GM12872 (cell line): ENCODE data around the gene IER5.

Experiments
- CTCF ChIP-seq: IDR thresholded peaks from 3 replicates; pipeline ENCODE4 v1.5.1; 2011; ENCODE audit warnings: low read depth, mild to moderate bottlenecking, low read length, moderate library complexity; ENCODE audit not compliant: insufficient read depth

The IER5 gene

GRCh38 chr1:181135815-181136737, 47.6 kb downstream of the IER5 start:
- TF ChIP-seq CTCF, result no peak

- no peak for TF ChIP-seq CTCF
Measured at GRCh38 chr1:181136738-181137122, 48.2 kb downstream of the IER5 start.

- no peak for TF ChIP-seq CTCF
Measured at GRCh38 chr1:181137217-181137743, 48.8 kb downstream of the IER5 start.

- TF ChIP-seq CTCF, result no peak
Measured at GRCh38 chr1:181139631-181140061, 51.1 kb downstream of the IER5 start.

- no peak for TF ChIP-seq CTCF
Measured at GRCh38 chr1:181140398-181140797, 51.9 kb downstream of the IER5 start.

- no peak for TF ChIP-seq CTCF
Measured at GRCh38 chr1:181140891-181141290, 52.4 kb downstream of the IER5 start.

GRCh38 chr1:181141431-181141910, 53.0 kb downstream of the IER5 start:
- peak; percentile 25; the same call in 1 of the 3 replicates for TF ChIP-seq CTCF
